GM12865 (cell line): Measurements from ENCODE around the gene ANGPTL5.

Experiments
- DNase-seq: peaks from one replicate; pipeline ENCODE4 v3.0.0; 2010; ENCODE audit warnings: low read depth
- H3K4me3 ChIP-seq: 2 replicates; pipeline ENCODE4 v1.5.1; 2011; ENCODE audit warnings: mild to moderate bottlenecking, low read depth, low read length, control low read depth
- CTCF ChIP-seq: IDR thresholded peaks from 2 replicates; pipeline ENCODE4 v1.5.1; 2011; ENCODE audit warnings: low read length, control low read depth, low read depth, inconsistent platforms; ENCODE audit not compliant: insufficient read depth; ENCODE audit errors: missing control alignments

The ANGPTL5 gene

GRCh38 chr11:101914738-101915426 is 1.4 kb downstream of the ANGPTL5 start, which contains the start of gene CEP126:
CEP126 (plus strand) TSS chr11:101915010; CDS start chr11:101915285, 275 bp downstream.
- peak within 1 kb of the TSS; percentile 55 for H3K4me3 ChIP-seq
- peak; percentile 92 for DNase-seq
- TF ChIP-seq CTCF: no peak

- no peak for DNase-seq
- H3K4me3 ChIP-seq: peak overlapping the region; percentile 55
- TF ChIP-seq CTCF: no peak
Observed at GRCh38 chr11:101914341-101914737, 2.0 kb downstream of the ANGPTL5 start.

- H3K4me3 ChIP-seq: no peak overlapping the region
- TF ChIP-seq CTCF: no peak
Observed at GRCh38 chr11:101913656-101914055, 2.7 kb downstream of the ANGPTL5 start.

GRCh38 chr11:101912823-101913284 is 3.5 kb downstream of the ANGPTL5 start:
- DNase-seq: no peak
- TF ChIP-seq CTCF: no peak
- H3K4me3 ChIP-seq: no peak overlapping the region

More at GRCh38 chr11:101913656-101914055, 2.7 kb downstream of the ANGPTL5 start:
- DNase-seq: no peak

- DNase-seq: no peak
- no peak for TF ChIP-seq CTCF
- no peak overlapping the region for H3K4me3 ChIP-seq
Observed at GRCh38 chr11:101909087-101909486, 7.2 kb downstream of the ANGPTL5 start.

GRCh38 chr11:101907815-101908214 is 8.5 kb downstream of the ANGPTL5 start:
- H3K4me3 ChIP-seq: no peak overlapping the region
- no peak for DNase-seq
- no peak for TF ChIP-seq CTCF

GRCh38 chr11:101894505-101894904 is 21.8 kb downstream of the ANGPTL5 start:
- TF ChIP-seq CTCF: no peak
- H3K4me3 ChIP-seq: no peak overlapping the region
- no peak for DNase-seq
